GM18526 (cell line): ENCODE results near the gene STYXL1.

ENCODE experiments used
- POLR2A ChIP-seq: IDR thresholded peaks from 3 replicates; pipeline ENCODE4 v1.6.1; 2011; ENCODE audit not compliant: insufficient read length; ENCODE audit errors: extremely low read depth

STYXL1 gene

GRCh38 chr7:76066716-76067503 is 19.1 kb upstream of the STYXL1 start:
- no peak for TF ChIP-seq POLR2A

GRCh38 chr7:76065016-76065612 is 17.3 kb upstream of the STYXL1 start:
- TF ChIP-seq POLR2A: no peak

GRCh38 chr7:76064208-76064970 is 16.6 kb upstream of the STYXL1 start:
- no peak for TF ChIP-seq POLR2A

GRCh38 chr7:76063525-76063924 is 15.7 kb upstream of the STYXL1 start:
- TF ChIP-seq POLR2A: no peak

GRCh38 chr7:76063114-76063513 is 15.3 kb upstream of the STYXL1 start:
- no peak for TF ChIP-seq POLR2A

GRCh38 chr7:76062254-76062653 is 14.5 kb upstream of the STYXL1 start:
- no peak for TF ChIP-seq POLR2A

- no peak for TF ChIP-seq POLR2A
Observed at GRCh38 chr7:76060842-76061241, 13.0 kb upstream of the STYXL1 start.

GRCh38 chr7:76057813-76058145 is 10.0 kb upstream of the STYXL1 start:
- TF ChIP-seq POLR2A: no peak

- TF ChIP-seq POLR2A: no peak
Observed at GRCh38 chr7:76057103-76057812, 9.5 kb upstream of the STYXL1 start.

- TF ChIP-seq POLR2A: no peak
Observed at GRCh38 chr7:76056241-76056640, 8.4 kb upstream of the STYXL1 start.

GRCh38 chr7:76054123-76055120 is 6.6 kb upstream of the STYXL1 start:
- TF ChIP-seq POLR2A: no peak

- TF ChIP-seq POLR2A: no peak
Observed at GRCh38 chr7:76053461-76053860, 5.7 kb upstream of the STYXL1 start.

- TF ChIP-seq POLR2A: no peak
Observed at GRCh38 chr7:76051840-76052239, 4.0 kb upstream of the STYXL1 start.

GRCh38 chr7:76050545-76050944 is 2.7 kb upstream of the STYXL1 start:
- TF ChIP-seq POLR2A: no peak
